Stimulated activated CD8-positive, alpha-beta memory T cell treated with anti-CD3 and anti-CD28 coated beads, Interleukin-4, amount 100 ng/mL, for 1 hour (primary cell): ENCODE data around the gene RPL10.

Experiments
- DNase-seq, 2 donors: peaks; one replicate each; pipeline ENCODE4 v3.0.0-alpha.2; 2020; ENCODE audit warnings: low read depth in 2 of 2, low spot score in 1 of 2

The RPL10 gene

GRCh38 chrX:154430916-154431315 is 32.7 kb downstream of the RPL10 start:
- DNase-seq, result no peak

DNA sequence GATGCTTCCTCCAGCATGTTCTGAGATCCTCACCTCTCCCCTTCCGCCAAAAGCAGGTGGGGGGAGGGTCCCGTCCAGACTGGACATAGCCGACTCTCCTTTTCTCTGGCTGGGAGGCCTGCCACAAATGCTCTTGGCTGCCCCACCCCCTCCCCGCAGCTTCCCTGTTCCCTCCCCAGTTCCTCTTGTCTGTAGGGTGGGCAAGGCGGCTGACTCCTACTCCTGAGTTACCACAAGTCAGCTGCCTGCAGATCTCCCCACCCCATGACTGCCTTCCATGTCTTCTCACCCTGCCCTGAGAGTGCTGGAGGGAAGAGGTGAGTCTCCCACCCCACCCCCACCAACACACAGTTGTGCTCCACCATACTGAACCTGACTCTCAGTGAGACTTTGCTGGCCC is 33.2 kb downstream of the RPL10 start:
- DNase-seq, result no peak

- no peak for DNase-seq
Measured at GRCh38 chrX:154432210-154432609, 34.0 kb downstream of the RPL10 start.

- DNase-seq, result no peak
Measured at GRCh38 chrX:154433605-154434004, 35.4 kb downstream of the RPL10 start.

- DNase-seq, result no peak
Measured at GRCh38 chrX:154434394-154435168, 36.4 kb downstream of the RPL10 start.

DNA sequence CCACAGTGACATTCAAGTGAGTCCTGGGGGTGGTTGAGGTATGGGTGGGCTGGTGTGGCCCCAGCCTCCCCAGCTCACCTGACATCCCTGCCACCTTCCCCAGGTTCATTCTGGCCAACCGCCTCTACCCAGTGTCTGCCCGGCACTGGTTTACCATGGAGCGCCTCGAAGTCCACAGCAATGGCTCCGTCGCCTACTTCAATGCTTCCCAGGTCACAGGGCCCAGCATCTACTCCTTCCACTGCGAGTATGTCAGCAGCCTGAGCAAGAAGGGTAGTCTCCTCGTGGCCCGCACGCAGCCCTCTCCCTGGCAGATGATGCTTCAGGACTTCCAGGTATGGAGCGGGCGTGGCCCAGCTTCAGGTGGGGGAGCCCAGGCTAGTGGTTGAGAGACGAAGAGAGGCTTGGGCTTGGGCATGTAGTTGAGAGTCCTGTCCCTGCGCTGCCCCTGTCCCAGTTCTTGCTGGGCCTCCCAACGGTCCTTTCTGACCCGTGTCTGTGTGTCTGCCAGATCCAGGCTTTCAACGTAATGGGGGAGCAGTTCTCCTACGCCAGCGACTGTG is 37.1 kb downstream of the RPL10 start:
- DNase-seq, result no peak

DNA sequence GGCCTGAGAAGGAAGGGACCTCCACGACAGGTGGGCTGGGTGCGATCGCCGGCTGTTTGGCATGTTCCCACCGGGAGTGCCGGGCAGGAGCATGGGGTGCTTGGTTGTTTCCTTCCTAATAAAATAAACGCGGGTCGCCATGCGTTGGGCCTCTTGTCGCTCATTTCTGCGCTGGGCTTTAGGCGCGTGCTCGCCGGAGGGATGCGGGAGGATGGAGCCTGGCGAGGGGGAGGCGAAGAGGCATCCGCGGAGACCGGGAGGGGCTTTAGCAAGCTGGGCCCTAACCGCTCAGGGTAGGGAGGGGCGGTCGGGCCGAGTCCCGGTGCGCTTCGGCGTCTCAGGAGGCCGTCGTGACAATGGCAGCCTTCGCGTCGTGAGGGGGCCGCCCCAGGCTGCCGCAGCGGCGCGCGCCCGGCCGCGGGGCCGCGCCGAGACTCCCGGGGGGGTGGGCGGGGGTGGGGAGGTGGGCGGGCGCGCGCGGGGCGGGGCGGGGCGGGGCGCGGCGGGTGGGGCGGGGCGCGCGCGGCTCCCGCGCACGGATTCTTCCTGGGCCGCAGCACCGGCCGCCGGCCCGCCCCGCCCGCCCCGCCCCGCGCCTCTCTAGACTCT is 38.3 kb downstream of the RPL10 start:
- DNase-seq, result no peak

- DNase-seq, result no peak
Measured at GRCh38 chrX:154436983-154437752, 39.0 kb downstream of the RPL10 start, which contains the start of gene GDI1. Gene GDI1, plus strand, starts transcription at chrX:154437154. Its CDS starts 101 bp downstream, at chrX:154437255.

DNA sequence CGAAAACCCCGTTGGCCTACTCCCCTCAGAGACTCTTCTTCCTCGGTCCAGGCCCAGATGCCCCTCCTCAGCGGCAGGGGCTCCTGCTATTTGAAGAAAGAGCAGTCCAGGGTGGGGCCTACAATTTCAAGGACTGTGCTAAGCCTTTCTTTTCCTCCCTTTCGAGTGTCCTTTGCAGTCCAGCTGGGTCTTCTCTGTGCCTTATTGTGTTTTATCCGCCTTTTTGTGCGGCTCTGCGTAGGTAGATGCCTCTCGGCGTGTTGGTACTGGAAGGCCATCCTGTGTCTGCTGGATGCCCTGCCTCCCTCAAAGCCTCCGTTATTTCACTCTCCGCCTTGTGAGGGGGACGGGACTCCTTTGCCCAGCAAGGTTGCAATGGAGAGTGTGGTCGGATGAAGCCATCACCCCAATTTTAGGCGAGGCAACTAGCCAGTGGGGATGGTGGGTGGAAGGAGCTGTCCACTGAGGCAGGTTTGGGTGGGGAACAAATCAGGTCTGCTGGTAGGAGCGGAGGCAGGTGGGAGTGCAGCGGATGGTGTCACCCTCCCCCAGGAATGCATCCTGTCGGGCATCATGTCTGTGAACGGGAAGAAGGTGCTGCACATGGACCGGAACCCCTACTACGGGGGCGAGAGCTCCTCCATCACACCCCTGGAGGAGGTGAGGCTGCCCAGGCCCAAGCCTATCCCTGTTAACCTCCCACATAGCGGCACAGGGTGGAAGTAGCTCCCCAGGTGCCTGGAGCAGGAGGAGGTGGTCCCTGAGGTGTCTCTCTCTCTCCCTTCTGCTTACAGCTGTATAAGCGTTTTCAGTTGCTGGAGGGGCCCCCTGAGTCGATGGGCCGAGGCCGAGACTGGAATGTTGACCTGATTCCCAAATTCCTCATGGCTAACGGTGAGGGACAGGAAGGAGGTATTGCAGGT is 40.1 kb downstream of the RPL10 start:
- DNase-seq, result no peak

GRCh38 chrX:154439841-154440240 is 41.7 kb downstream of the RPL10 start:
- no peak for DNase-seq

- DNase-seq, result no peak
Measured at GRCh38 chrX:154440623-154441357, 42.6 kb downstream of the RPL10 start.

DNA sequence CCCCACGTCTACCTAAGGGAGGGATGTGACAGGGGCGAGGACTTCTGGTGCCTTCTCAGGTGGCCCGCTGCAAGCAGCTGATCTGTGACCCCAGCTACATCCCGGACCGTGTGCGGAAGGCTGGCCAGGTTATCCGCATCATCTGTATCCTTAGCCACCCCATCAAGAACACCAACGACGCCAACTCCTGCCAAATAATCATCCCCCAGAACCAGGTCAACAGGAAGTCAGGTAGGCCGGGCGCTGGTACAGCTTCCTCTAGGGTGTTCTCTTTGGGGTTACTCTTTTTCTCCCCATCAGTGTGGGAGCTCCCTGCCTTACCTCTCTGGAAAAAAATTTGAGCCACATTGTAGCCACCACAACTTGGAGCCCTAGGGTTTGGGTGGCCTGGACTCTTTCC is 43.4 kb downstream of the RPL10 start:
- no peak for DNase-seq

GRCh38 chrX:154441984-154442707 is 44.0 kb downstream of the RPL10 start:
- DNase-seq, result no peak

DNA sequence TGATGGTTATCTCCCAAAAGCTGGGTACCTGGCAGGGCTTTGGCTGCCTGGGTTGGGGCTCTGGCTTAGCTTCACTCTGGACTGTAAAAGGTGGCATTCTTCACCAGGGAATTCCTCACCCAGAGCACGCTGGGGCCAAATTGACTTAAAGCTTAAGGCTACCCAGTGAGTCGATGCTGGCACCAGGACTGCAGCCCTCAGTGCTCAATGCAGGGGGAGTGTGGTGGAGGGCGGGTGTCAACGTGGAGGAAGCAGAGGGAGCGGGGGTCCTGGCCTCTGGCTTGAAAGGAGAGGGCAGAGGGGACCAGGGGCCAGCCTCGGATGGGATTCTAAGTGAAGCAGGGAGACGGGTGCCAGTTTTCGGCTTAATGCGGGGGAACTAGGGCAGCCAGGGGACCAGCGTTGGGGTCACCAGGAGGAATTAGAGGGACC is 45.3 kb downstream of the RPL10 start:
- DNase-seq, result no peak

DNA sequence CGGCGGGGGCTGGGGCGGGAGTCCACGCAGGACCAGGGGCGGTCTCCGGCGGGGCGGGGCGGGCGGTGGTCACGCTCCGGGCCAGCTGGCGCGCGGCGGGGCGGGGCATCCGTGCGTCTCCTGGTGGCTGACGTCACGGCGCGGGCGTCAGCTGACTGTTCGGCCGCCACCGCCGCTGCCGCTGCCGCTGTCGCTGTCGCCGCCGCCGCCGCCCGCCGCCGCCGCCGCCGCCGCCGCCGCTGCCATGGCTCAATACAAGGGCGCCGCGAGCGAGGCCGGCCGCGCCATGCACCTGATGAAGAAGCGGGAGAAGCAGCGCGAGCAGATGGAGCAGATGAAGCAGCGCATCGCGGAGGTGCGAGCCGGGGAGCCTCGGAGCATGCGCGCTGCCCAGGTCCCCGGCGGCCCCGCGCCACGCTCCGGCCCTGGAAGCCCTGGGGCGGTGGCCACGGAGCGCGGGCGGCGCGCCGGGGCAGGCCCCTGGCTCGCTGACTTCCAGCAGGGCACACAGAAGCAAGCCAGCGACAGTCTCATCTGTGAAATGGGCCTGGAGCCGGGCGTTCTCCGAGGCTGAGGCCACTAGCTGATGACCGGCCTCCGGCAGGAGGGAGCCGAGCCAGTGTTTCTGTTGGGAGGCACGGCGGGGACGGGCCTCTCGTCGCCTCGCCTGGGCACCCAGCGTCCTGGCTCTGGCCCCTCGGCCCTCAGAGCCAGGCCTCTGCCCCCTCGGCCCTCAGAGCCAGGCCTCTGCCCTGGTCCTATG is 46.0 kb downstream of the RPL10 start, which contains the start of gene FAM50A:
FAM50A (plus strand) TSS at position 150 of the 763 bp plus-strand sequence; CDS start at position 245, 95 bp downstream.
- DNase-seq, result peak in 1 of 2 donors; percentile 42

DNA sequence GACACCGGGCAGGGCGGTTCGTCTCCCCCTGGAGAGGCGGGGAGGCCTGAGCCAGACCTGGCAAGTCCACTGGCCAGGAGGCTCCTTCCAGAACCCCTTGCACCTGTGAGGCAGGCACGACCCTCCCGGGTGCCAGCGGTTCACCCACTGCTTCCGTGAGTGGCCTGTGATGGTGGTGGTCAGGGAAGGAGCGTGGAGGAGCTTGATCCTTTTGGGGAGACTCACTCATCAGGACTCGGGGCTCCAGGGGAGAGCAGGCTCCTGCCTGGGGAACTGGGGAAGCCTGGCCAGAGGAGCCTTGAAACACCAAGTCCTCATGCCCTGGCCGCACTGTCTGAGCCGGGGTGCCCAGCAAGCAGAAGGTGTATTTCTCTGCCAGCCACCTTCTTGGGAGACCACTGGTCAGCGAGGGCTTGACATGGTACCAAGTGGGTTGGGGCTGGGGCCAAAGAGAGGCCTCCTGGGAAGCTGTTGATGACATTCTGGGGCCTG is 46.6 kb downstream of the RPL10 start:
- DNase-seq, result no peak

DNA sequence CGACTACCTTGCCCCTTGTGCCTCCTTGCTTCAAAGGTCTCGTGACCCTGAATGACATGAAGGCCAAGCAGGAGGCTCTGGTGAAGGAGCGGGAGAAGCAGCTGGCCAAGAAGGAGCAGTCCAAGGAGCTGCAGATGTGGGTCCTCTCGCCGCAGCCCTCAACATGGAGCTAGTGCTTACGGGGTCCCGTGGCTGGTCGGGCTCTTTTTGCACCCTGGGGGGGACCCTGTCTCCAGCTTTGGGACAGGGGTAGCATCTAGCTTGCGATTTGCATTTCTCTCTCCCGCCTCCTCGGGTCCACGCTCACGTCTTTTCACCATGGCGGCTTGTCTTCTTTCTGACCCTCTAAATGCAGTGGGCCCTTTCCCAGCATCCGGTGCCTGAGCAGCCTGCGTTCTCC is 47.6 kb downstream of the RPL10 start:
- DNase-seq, result no peak

DNA sequence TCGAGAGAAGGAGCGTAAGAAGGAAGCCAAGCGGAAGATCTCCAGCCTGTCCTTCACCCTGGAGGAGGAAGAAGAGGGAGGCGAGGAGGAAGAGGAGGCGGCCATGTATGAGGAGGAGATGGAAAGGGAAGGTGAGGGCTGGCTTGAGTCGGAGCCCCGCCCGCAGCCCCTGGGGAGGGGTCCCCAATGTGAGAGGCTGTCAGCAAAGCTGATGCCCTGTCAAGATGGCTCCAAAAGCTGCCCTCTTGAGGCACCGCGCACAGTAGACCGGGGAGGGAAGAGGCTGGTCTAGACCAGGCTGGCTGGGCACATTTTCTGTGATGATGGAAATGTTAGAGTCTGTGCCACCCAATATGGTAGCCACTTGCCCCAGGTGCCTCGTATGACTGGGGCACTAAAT is 48.3 kb downstream of the RPL10 start:
- DNase-seq, result no peak
